Tongue (tissue), 2 donors: ENCODE data around the gene COMT. TPM values are rescaled to one million over a fixed set of nuclear protein-coding genes. Genes with fewer than 3 reads are reported as not detected.

Experiments
- DNase-seq: peaks from one replicate; pipeline ENCODE4 v3.0.0-alpha.2; 2015
- total RNA-seq: library from RNA; depleted of rRNA; stranded (reverse); fragments of >200 nt; gene quantifications from one replicate; pipeline ENCODE4 v1.2.3, GENCODE V29; 2014

Gene COMT
- total RNA-seq, 1 donor from 2014 or later, result 190 TPM

- no peak for DNase-seq
Measured at GRCh38 chr22:19957445-19957844, 15.9 kb downstream of the COMT start.

DNA sequence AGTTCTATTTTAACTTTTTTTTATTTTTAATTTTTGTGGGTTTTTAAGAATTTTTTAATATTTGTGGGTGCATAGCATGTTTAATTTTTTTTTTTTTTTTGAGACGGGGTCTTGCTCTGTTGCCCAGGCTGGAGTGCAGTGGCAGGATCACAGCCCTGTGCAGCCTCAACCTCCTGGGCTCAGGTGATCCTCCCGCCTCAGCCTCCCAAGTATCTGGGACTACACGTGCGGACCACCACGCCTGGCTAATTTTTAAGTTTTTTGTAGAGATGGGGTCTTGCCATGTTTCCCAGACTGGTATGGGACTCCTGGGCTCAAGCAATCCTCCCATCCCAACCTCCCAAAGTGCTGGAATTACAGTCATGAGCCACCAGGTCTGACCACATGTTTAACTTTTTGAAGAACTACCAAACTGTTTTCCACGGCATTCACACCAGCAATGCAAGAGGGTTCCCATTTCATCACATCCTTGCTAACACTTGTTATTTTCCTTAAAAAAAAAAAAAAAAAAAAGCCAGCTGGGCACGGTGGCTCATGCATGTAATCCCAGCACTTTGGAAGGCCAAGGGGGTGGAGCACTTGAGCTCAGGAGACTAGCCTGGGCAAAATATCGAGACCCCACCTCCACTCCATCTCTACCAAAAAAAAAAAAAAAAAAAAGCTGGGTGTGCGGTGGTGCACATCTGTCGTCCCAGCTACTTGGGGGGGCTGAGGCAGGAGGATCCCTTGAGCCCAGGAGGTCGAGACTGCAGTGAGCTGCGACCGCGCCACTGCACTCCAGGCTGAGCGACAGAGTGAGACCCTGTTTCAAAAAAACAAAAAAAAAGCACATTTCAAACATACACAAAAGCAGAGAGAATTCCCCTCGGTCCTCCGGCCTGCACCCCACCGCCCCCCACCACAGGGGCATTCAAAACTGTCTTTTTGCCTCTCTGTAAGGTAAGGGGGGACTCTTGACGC is 16.8 kb downstream of the COMT start:
- peak; percentile 83 for DNase-seq

- DNase-seq, result peak; percentile 92
Measured at GRCh38 chr22:19959043-19959586, 17.5 kb downstream of the COMT start.

GRCh38 chr22:19959587-19960490 is 18.3 kb downstream of the COMT start:
- peak; percentile 25 for DNase-seq

DNA sequence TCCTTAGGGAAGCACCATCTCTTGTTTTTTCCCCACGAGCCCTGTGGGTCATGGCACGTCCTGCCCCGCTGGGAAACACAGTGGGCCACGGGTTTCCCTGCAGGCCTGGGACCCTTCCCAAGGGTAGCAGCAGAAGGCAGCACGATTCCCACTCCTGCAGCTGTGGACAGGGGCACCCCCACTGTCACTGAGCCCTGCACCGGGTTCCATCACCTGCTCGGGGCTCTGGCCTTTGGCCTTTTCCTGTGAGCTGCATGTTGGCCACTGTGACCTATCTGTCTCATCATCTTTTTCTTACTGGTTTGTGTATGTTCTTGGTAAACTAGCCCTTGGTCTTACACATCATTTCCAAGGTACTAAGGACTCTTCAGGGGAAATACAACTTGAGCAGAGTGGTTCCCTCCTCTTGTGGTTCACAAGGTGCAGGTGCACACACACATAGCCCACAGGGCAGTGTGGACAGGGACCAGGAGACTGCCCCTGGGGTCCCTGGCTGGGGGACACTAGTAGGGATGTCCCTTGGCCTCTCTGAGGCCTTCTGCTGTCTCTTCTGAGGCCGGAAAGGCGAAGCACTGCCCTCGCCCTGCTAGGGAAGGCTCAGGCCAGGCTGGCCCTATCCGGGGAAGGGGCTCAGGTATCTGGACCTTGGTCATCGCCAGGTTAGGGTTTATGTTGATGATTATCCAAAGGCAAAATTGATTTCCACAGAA is 19.1 kb downstream of the COMT start:
- DNase-seq, result no peak

DNA sequence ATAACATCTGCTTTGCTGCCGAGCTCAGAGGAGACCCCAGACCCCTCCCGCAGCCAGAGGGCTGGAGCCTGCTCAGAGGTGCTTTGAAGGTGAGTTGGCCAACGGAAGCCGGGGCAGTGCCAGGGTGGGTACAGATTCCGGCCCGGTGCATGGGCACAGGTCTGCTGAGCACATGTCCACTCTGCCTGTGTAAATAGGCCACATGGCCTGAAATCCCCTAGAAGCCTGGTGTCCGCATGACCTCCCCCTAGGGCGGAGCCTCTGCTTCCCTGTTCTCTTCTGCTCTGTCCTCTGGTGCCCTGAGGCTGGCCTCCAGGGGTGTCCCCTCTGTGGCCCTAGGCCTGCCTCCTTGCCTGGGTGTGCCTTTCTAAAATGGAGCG is 19.6 kb downstream of the COMT start:
- no peak for DNase-seq

- no peak for DNase-seq
Measured at GRCh38 chr22:19961868-19962245, 20.3 kb downstream of the COMT start.

DNA sequence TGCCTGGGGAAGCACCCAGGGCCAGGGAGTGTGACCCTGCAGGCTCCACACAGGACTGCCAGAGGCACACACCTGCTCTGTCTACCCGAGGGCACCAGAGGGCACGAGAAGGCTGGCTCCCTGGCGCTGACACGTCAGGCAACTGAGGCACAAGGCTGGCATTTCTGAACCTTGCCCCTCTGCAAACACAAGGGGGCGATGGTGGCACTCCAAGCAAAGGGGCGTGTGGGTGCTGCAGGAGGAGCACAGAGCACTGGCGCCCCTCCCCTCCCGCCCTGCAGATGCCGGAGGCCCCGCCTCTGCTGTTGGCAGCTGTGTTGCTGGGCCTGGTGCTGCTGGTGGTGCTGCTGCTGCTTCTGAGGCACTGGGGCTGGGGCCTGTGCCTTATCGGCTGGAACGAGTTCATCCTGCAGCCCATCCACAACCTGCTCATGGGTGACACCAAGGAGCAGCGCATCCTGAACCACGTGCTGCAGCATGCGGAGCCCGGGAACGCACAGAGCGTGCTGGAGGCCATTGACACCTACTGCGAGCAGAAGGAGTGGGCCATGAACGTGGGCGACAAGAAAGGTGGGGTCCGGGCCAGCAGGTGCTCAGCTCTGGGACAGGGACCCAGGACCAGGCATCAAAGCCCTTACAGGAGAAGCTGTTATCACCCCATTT is 20.8 kb downstream of the COMT start:
- peak; percentile 89 for DNase-seq

DNA sequence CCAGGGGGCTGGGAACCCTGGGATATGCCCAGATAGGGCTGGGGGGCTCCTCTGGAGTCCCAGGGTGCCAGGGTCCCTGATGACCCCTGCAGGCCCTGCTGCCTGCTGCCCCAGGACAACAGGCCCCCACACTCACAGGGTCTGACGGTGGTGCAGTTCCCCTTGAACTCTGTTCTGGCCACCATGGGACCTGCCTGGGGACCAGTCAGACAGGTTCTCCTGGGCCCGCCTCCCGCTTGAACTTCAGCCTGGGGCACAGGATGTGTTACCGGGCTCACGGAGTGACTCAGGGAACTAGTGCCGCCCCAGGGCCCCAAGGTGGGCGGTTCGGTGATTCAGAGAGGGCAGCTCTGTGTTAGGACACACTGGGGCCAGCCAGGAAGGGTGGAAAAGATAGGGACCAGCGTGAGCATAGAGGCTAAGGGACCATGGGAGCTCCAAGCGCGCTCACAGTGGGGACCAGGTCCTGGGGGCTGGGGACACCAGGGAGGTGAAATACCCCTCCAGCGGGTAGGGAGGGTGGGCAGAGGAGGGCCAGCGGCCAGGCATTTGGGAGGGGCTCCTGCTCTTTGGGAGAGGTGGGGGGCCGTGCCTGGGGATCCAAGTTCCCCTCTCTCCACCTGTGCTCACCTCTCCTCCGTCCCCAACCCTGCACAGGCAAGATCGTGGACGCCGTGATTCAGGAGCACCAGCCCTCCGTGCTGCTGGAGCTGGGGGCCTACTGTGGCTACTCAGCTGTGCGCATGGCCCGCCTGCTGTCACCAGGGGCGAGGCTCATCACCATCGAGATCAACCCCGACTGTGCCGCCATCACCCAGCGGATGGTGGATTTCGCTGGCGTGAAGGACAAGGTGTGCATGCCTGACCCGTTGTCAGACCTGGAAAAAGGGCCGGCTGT is 21.6 kb downstream of the COMT start:
- DNase-seq, result peak; percentile 64

GRCh38 chr22:19963863-19964642 is 22.5 kb downstream of the COMT start:
- DNase-seq, result no peak

DNA sequence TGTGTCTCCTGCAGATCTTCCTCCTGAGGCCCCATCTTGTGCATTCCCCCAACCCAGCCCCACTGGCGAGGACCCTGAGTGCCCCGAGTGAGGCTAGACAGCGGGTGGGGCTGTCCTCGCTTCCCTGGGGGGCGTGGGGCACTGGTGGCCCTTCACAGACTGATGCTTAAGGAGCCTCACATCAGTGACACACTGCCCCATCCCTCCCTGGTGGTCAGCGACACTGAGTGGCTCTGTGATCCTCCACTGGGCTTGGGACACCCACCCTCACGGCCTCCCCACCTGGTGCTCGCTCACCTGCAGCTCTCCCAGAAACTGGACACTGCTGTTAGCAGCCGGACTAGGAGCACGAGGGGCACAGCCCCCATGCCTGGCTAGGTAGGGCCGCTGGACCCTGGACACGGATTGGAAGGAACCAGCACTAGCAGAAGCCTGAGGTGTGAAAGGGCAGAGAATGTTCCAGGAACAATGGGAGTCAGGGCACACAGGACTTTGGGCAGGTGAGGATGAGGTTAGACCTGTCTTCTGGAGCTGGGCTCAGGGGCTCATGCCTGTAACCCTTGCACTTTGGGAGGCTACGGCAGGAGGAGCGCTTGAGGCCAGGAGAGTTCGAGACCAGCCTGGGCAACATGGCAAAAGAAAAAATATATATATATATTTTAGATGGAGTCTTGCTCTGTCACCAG is 23.3 kb downstream of the COMT start:
- no peak for DNase-seq

- peak; percentile 93 for DNase-seq
Measured at GRCh38 chr22:19965771-19966709, 24.5 kb downstream of the COMT start.

- DNase-seq, result no peak
Measured at GRCh38 chr22:19966908-19967750, 25.6 kb downstream of the COMT start.

GRCh38 chr22:19967850-19968449 is 26.4 kb downstream of the COMT start:
- no peak for DNase-seq

DNA sequence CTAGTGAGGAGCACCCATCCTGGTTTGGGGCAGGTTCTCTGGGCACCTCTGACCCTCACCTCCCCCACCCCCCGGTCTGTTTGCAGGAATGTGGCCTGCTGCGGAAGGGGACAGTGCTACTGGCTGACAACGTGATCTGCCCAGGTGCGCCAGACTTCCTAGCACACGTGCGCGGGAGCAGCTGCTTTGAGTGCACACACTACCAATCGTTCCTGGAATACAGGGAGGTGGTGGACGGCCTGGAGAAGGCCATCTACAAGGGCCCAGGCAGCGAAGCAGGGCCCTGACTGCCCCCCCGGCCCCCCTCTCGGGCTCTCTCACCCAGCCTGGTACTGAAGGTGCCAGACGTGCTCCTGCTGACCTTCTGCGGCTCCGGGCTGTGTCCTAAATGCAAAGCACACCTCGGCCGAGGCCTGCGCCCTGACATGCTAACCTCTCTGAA is 26.9 kb downstream of the COMT start:
- DNase-seq, result no peak
